ENCODE measurements around the gene RPA1.
"Not testable (repeated sequence)": the region's sequence is repeated elsewhere in the genome, so short reads cannot be mapped to it uniquely, and the experiment has no call there.

Gene RPA1

GRCh38 chr17:1813088-1813487, 16.7 kb upstream of the RPA1 start:
- DNase-seq (ENCODE audit: low read depth in 2 of 2), result no peak

- DNase-seq (ENCODE audit: low read depth in 2 of 2), result no peak
Observed at GRCh38 chr17:1820528-1821252, 9.1 kb upstream of the RPA1 start.

GRCh38 chr17:1829216-1829591, 601 bp upstream of the RPA1 start:
- DNase-seq (ENCODE audit: low read depth in 2 of 2), result no peak

- DNase-seq (ENCODE audit: low read depth in 2 of 2), result no peak
Observed at GRCh38 chr17:1830288-1830687, 483 bp downstream of the RPA1 start.

- DNase-seq (ENCODE audit: low read depth in 2 of 2), result peak in 1 of 2 donors; percentile 24
Observed at GRCh38 chr17:1834380-1835149, 4.8 kb downstream of the RPA1 start.

GRCh38 chr17:1839516-1839915, 9.7 kb downstream of the RPA1 start:
- DNase-seq (ENCODE audit: low read depth in 2 of 2), result no peak

GRCh38 chr17:1843947-1844346, 14.1 kb downstream of the RPA1 start:
- DNase-seq (ENCODE audit: low read depth in 2 of 2), result no peak

- DNase-seq (ENCODE audit: low read depth in 2 of 2), result no peak
Observed at GRCh38 chr17:1847191-1847590, 17.4 kb downstream of the RPA1 start.

GRCh38 chr17:1852327-1852726, 22.5 kb downstream of the RPA1 start:
- DNase-seq (ENCODE audit: low read depth in 2 of 2), result no peak

GRCh38 chr17:1853698-1854097, 23.9 kb downstream of the RPA1 start:
- no peak for DNase-seq (ENCODE audit: low read depth in 2 of 2)

- DNase-seq (ENCODE audit: low read depth in 2 of 2), result not testable (repeated sequence)
Observed at GRCh38 chr17:1856462-1856861, 26.7 kb downstream of the RPA1 start.

- DNase-seq (ENCODE audit: low read depth in 2 of 2), result no peak
Observed at GRCh38 chr17:1860978-1861377, 31.2 kb downstream of the RPA1 start.

GRCh38 chr17:1861391-1862010, 31.7 kb downstream of the RPA1 start:
- no peak for DNase-seq (ENCODE audit: low read depth in 2 of 2)

GRCh38 chr17:1865252-1866037, 35.6 kb downstream of the RPA1 start:
- DNase-seq (ENCODE audit: low read depth in 2 of 2), result peak in 1 of 2 donors; percentile 17

- DNase-seq (ENCODE audit: low read depth in 2 of 2), result no peak
Observed at GRCh38 chr17:1867307-1867706, 37.5 kb downstream of the RPA1 start.

GRCh38 chr17:1868090-1868489, 38.3 kb downstream of the RPA1 start:
- DNase-seq (ENCODE audit: low read depth in 2 of 2), result no peak

- no peak for DNase-seq (ENCODE audit: low read depth in 2 of 2)
Observed at GRCh38 chr17:1870592-1870991, 40.8 kb downstream of the RPA1 start.

- DNase-seq (ENCODE audit: low read depth in 2 of 2), result no peak
Observed at GRCh38 chr17:1871756-1872155, 42.0 kb downstream of the RPA1 start.

GRCh38 chr17:1872254-1872653, 42.4 kb downstream of the RPA1 start:
- no peak for DNase-seq (ENCODE audit: low read depth in 2 of 2)

- no peak for DNase-seq (ENCODE audit: low read depth in 2 of 2)
Observed at GRCh38 chr17:1872976-1873375, 43.2 kb downstream of the RPA1 start.

- DNase-seq (ENCODE audit: low read depth in 2 of 2), result no peak
Observed at GRCh38 chr17:1873418-1873817, 43.6 kb downstream of the RPA1 start.

GRCh38 chr17:1875597-1875996, 45.8 kb downstream of the RPA1 start:
- no peak for DNase-seq (ENCODE audit: low read depth in 2 of 2)

Measured in stimulated activated CD4-positive, alpha-beta T cell treated with anti-CD3 and anti-CD28 coated beads, Interleukin-15, amount 100 ng/mL, for 48 hours (primary cell).